MM.1S (cell line): ENCODE data around the gene DSCAM.

ENCODE experiments used
- EZH2phosphoT487 ChIP-seq: fragments of 300-600 bp; sonication (generic); IDR thresholded peaks from 2 replicates; pipeline ENCODE4 v1.6.1; 2018; ENCODE audit warnings: antibody characterized with exemption, low read length
- TF ChIP-seq, protein P1 (sequence below): fragments of 300-600 bp; sonication (generic); IDR thresholded peaks from 2 replicates; pipeline ENCODE4 v1.5.1; 2016; ENCODE audit warnings: antibody characterized with exemption, low read length, mixed read lengths

DNA sequence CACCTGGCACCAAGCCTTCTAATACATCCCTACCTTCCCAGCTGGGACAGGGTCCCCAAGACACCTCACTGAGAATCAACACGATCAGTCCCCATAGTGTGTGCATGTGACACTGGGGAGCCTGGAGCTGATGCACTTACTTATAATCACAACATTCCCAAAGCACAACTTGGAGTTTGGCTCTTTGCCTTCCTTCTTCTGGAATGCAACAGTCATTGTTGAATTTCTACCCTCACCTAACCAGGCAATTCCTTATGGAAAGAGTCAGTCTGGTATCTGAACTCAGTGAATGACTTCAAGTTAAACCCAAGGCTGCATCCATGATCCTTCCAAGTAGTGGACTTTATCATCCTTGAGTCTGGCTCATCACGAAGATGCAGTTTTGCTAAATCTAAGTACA, 86.1 kb downstream of the DSCAM start:
- TF ChIP-seq EZH2phosphoT487: no peak
- TF ChIP-seq, protein P1, sequence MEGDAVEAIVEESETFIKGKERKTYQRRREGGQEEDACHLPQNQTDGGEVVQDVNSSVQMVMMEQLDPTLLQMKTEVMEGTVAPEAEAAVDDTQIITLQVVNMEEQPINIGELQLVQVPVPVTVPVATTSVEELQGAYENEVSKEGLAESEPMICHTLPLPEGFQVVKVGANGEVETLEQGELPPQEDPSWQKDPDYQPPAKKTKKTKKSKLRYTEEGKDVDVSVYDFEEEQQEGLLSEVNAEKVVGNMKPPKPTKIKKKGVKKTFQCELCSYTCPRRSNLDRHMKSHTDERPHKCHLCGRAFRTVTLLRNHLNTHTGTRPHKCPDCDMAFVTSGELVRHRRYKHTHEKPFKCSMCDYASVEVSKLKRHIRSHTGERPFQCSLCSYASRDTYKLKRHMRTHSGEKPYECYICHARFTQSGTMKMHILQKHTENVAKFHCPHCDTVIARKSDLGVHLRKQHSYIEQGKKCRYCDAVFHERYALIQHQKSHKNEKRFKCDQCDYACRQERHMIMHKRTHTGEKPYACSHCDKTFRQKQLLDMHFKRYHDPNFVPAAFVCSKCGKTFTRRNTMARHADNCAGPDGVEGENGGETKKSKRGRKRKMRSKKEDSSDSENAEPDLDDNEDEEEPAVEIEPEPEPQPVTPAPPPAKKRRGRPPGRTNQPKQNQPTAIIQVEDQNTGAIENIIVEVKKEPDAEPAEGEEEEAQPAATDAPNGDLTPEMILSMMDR: no peak
